K562 (cell line): ENCODE measurements around the gene CSNK1D. TPM values are rescaled to one million over a fixed set of nuclear protein-coding genes. Genes with fewer than 3 reads are reported as not detected.

ENCODE experiments used
- ATAC-seq: fragments of 200-7000 bp; cut with Tn5 transposase; 3 replicates; pipeline ENCODE4 v1.9.1; 2020; ENCODE audit warnings: moderate library complexity
- BruUV-seq: library from RNA; stranded (reverse); fragments of 400-500 nt; replicated peaks from 2 replicates; lab custom pipeline; 2021; lab: Mats Ljungman, UMichigan
- CTCF ChIA-PET: fragments of 300-600 bp; formaldehyde crosslinking; extraction: SDS; loops from one replicate; lab custom pipeline; 2021; ENCODE audit warnings: low intra/inter-chr PET ratio; lab: Yijun Ruan, JAX
- POLR2A ChIA-PET: fragments of 300-600, 350-650 bp; sonication (Branson Sonifier 250); formaldehyde crosslinking; extraction: SDS; loops from one replicate; lab custom pipeline; 2021; ENCODE audit warnings: antibody characterized with exemption, inconsistent platforms; lab: Yijun Ruan, JAX
- DNase-seq, 4 experiments: peaks; one replicate each; pipeline versions ENCODE4 v3.0.0 to v3.0.0-alpha.2; 2011 to 2018; ENCODE audit warnings: low spot score in 3 of 4, mixed read lengths in 3 of 4; ENCODE audit errors: extremely low read depth in 1 of 4
- FAIRE-seq: peaks from 2 replicates; lab custom pipeline; 2011; peaks lifted over from hg19 to GRCh38; lab: Jason Lieb, UNC
- H2AFZ ChIP-seq: 2 replicates; pipeline ENCODE4 v1.6.0; 2011; ENCODE audit warnings: low read depth, low read length, control low read depth, inconsistent platforms
- H3K27ac ChIP-seq: fragments of 200-600 bp; 3 replicates; pipeline ENCODE4 v1.8.0; 2011; ENCODE audit warnings: low read depth, mild to moderate bottlenecking, control low read depth, inconsistent platforms, low read length, moderate library complexity, mixed read lengths; ENCODE audit errors: extremely low read depth
- H3K27me3 ChIP-seq, 2 experiments: fragments of 300-600 bp in 1 of 2; 2 replicates in 1 of 2; 3 replicates in 1 of 2; pipeline versions ENCODE4 v1.6.0 to v1.8.0; 2011; ENCODE audit warnings: inconsistent platforms in 2 of 2, low read length in 2 of 2, mild to moderate bottlenecking in 1 of 2, mixed read lengths in 1 of 2, moderate library complexity in 1 of 2; ENCODE audit not compliant: control insufficient read depth in 2 of 2, insufficient read depth in 2 of 2
- H3K36me3 ChIP-seq: fragments of 300-600 bp; 3 replicates; pipeline ENCODE4 v1.8.0; 2011; ENCODE audit warnings: mild to moderate bottlenecking, low read length, inconsistent platforms; ENCODE audit not compliant: control insufficient read depth, insufficient read depth
- H3K4me1 ChIP-seq, 2 experiments: fragments of 200-600 bp in 1 of 2; replicated peaks in 1 of 2; 2 replicates in 1 of 2; 3 replicates in 1 of 2; pipeline versions ENCODE4 v1.5.1 to v1.8.0; 2011; ENCODE audit warnings: inconsistent platforms in 2 of 2, low read length in 2 of 2, mild to moderate bottlenecking in 1 of 2, mixed read lengths in 1 of 2, moderate library complexity in 1 of 2; ENCODE audit not compliant: control insufficient read depth in 2 of 2, insufficient read depth in 2 of 2
- H3K4me2 ChIP-seq: 2 replicates; pipeline ENCODE4 v1.6.1; 2011; ENCODE audit warnings: low read length, control low read depth, inconsistent platforms, mixed read lengths; ENCODE audit not compliant: insufficient read depth
- H3K4me3 ChIP-seq: fragments of 200-600 bp; sonication (generic), shearing (Covaris generic); 2 replicates; pipeline ENCODE4 v1.5.1; 2016; ENCODE audit warnings: control low read depth, inconsistent platforms
- H3K79me2 ChIP-seq: fragments of 200-600 bp; 3 replicates; pipeline ENCODE4 v1.8.0; 2011; ENCODE audit warnings: low read length, inconsistent platforms; ENCODE audit not compliant: control insufficient read depth, insufficient read depth
- H3K9ac ChIP-seq, 2 experiments: 2 replicates each; pipeline versions ENCODE4 v1.6.0 to v1.6.1; 2011; ENCODE audit warnings: low read depth in 2 of 2, low read length in 2 of 2, control low read depth in 1 of 2, inconsistent platforms in 1 of 2, mild to moderate bottlenecking in 1 of 2, mixed read lengths in 1 of 2; ENCODE audit not compliant: insufficient read depth in 1 of 2
- H3K9me1 ChIP-seq: one replicate; pipeline ENCODE4 v1.6.0; 2011; ENCODE audit warnings: inconsistent platforms, mild to moderate bottlenecking, low read length, moderate library complexity; ENCODE audit not compliant: control insufficient read depth, insufficient read depth
- H3K9me3 ChIP-seq: replicated peaks from 2 replicates; pipeline ENCODE4 v1.5.1; 2011; ENCODE audit warnings: low read depth, low read length, inconsistent platforms; ENCODE audit not compliant: control insufficient read depth, insufficient read depth
- H4K20me1 ChIP-seq: replicated peaks from 2 replicates; pipeline ENCODE4 v1.6.1; 2011; ENCODE audit warnings: low read length, inconsistent platforms, mixed read lengths; ENCODE audit not compliant: control insufficient read depth, insufficient read depth
- POLR2G ChIP-seq: fragments of 200-400 bp; formaldehyde crosslinking; IDR thresholded peaks from 2 replicates; pipeline ENCODE4 v1.6.1; 2017; ENCODE audit warnings: low read depth, mild to moderate bottlenecking, antibody characterized with exemption, low read length, moderate library complexity
- ZNF24 ChIP-seq: fragments of 450-650 bp; IDR thresholded peaks from 2 replicates; pipeline ENCODE4 v1.6.1; 2016
- ZNF431 ChIP-seq: sonication (generic); formaldehyde crosslinking; IDR thresholded peaks from 2 replicates; pipeline ENCODE4 v1.8.0; 2022; ENCODE audit warnings: mild to moderate bottlenecking, missing genetic modification reagents
- WGBS: fragments of 100-300 bp; shearing (Covaris generic); methylation state at CpG from one replicate; pipeline ENCODE4 v1.1.6; 2016; ENCODE audit warnings: low coverage, mixed read lengths; ENCODE audit not compliant: insufficient coverage; ENCODE audit errors: missing lambda C conversion rate; 5-methylcytosine and 5-hydroxymethylcytosine counted together
- in situ Hi-C: fragments of 300-500 bp; cut with MboI; formaldehyde crosslinking; loops from 4 replicates; pipeline ENCODE4 v1.15.0; 2018; ENCODE audit warnings: inconsistent platforms, mixed read lengths
- intact Hi-C: fragments of 100-400 bp; cut with micrococcal nuclease; formaldehyde crosslinking; loops from 2 replicates; pipeline ENCODE4 v1.14.2; 2022
- polyA plus RNA-seq, 8 experiments: library from polyadenylated mRNA; depleted of rRNA in 4 of 8; stranded (reverse) in 5 of 8; unstranded in 3 of 8; fragments of >200 nt; fragmentation: Nextera tagmentation in 2 of 8; fragmentation: Illumina TruSeq in 1 of 8; extraction: Ambion mirVana in 2 of 8; extraction: Trizol in 1 of 8; gene quantifications; 2 replicates each; pipeline versions ENCODE4 v1.2.1 to v1.2.3, GENCODE V29; 2011 to 2014; ENCODE audit warnings: inconsistent platforms in 1 of 8, missing spikeins in 1 of 8
- total RNA-seq, 7 experiments: library from RNA; depleted of rRNA in 6 of 7; stranded (reverse); fragments of >200 nt in 6 of 7; fragmentation: Illumina TruSeq in 2 of 7; extraction: Trizol in 2 of 7; gene quantifications; 2 replicates each; pipeline versions ENCODE4 v1.2.1 to v1.2.3, GENCODE V29; 2011 to 2021; ENCODE audit warnings: low replicate concordance in 1 of 7
- TF ChIP-seq, protein P1 (sequence below): sonication (generic); formaldehyde crosslinking; IDR thresholded peaks from 2 replicates; pipeline ENCODE4 v1.8.1; 2023; ENCODE audit warnings: mild to moderate bottlenecking, missing genetic modification reagents
- TF ChIP-seq, protein P2 (sequence below), 2 experiments: fragments of 200-800 bp in 1 of 2; sonication (Bioruptor generic) in 1 of 2; sonication (generic) in 1 of 2; formaldehyde crosslinking in 1 of 2; IDR thresholded peaks in 1 of 2; conservative IDR thresholded peaks in 1 of 2; 2 replicates each; pipeline versions ENCODE4 v1.5.0 to v1.6.1; 2016 to 2020; ENCODE audit warnings: missing compliant biosample characterization in 1 of 2, missing genetic modification characterization in 1 of 2, missing genetic modification reagents in 1 of 2

Gene CSNK1D
- total and polyA plus RNA-seq, 9 of the 15 experiments (the other 6 are each of a cell fraction or from before 2014, with no cell fraction given), result 6.5 to 133 (median 41.3) TPM

DNA sequence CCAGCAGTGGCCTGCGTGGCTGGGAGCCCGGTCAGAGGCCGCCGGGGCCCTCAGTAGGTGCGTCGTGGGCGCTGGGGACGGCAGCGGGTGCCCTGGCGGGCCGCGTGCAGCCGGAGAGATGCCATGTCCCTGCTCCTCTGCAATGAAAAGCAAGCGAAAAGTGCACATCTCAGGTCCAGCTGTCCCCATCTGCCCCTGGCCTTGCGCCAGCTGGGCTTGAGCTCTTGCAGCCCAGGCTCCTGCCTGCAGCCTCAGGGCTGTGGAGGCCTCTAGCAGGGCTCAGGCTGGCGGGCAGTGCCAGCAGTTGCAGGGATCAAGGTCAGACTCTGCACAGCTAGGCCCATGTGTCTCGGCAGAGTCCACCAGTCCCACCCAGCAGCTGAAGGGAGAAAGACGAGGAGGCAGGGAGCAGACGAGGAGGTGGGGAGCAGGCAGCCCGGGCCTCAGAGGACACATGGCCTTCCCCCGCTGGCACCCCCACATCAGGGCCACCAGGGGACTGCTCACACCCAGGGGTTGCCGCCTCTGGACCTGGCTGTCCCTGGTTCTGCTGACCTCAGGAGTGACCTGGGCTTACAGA lies 33.5 kb downstream of the CSNK1D start:
- TF ChIP-seq, protein P1, sequence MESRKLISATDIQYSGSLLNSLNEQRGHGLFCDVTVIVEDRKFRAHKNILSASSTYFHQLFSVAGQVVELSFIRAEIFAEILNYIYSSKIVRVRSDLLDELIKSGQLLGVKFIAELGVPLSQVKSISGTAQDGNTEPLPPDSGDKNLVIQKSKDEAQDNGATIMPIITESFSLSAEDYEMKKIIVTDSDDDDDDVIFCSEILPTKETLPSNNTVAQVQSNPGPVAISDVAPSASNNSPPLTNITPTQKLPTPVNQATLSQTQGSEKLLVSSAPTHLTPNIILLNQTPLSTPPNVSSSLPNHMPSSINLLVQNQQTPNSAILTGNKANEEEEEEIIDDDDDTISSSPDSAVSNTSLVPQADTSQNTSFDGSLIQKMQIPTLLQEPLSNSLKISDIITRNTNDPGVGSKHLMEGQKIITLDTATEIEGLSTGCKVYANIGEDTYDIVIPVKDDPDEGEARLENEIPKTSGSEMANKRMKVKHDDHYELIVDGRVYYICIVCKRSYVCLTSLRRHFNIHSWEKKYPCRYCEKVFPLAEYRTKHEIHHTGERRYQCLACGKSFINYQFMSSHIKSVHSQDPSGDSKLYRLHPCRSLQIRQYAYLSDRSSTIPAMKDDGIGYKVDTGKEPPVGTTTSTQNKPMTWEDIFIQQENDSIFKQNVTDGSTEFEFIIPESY (CRISPR knock-in tag), result peak; percentile 42; the same call in 1 of the 2 replicates
- TF ChIP-seq ZNF24 (no peak), ZNF431 (CRISPR knock-in tag) (no peak), POLR2G (peak; percentile 54; the same call in 1 of the 2 replicates)
- TF ChIP-seq, protein P2, sequence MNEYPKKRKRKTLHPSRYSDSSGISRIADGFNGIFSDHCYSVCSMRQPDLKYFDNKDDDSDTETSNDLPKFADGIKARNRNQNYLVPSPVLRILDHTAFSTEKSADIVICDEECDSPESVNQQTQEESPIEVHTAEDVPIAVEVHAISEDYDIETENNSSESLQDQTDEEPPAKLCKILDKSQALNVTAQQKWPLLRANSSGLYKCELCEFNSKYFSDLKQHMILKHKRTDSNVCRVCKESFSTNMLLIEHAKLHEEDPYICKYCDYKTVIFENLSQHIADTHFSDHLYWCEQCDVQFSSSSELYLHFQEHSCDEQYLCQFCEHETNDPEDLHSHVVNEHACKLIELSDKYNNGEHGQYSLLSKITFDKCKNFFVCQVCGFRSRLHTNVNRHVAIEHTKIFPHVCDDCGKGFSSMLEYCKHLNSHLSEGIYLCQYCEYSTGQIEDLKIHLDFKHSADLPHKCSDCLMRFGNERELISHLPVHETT (CRISPR knock-in tag; conservative IDR thresholded peaks at IDR 0.05 in 1 of 2, IDR thresholded peaks at IDR 0.05 in 1 of 2), result no peak
- TF ChIP-seq, all 486 proteins: peak for 2
- ATAC-seq (no peak), DNase-seq (no peak), FAIRE-seq (no peak)
- in situ Hi-C loops, result loop anchor here (5.0 kb wide), 1 partner anchor 67 kb away; no protein-coding TSS in a partner anchor
- Histone ChIP-seq H3K9me3 (no peaks in the 10 kb centered on the region), H3K4me2 (no peak overlapping the region; the same call in 1 of the 2 replicates), H3K79me2 (peaks cover 48% of the 10 kb centered on the region), H3K9me1 (no peaks in the 10 kb centered on the region), H3K4me1 (peaks cover 56 to 94% of the 10 kb centered on the region in 2 experiments), H3K27ac (peak overlapping the region; percentile 73; the same call in 2 of the 3 replicates), H3K27me3 (no peaks in the 10 kb centered on the region), H3K9ac (peak overlapping the region in 1 of 2 experiments; percentile 90; a peak in 2 of 4 replicates), H2AFZ (no peak overlapping the region), H4K20me1 (0 out of 2 replicates have a peak, but pooled peaks cover 2% of the 10 kb centered on the region), H3K36me3 (peaks cover 39% of the 10 kb centered on the region), H3K4me3 (no peak overlapping the region)
- 88% methylated on average over 20 of the region's 22 CpGs for WGBS
- ChIA-PET CTCF (no interaction called here), POLR2A (interaction anchor here (1.0 kb wide), 1 partner anchor 21 kb away, joined by 3 read pairs; no protein-coding TSS in a partner anchor)
- intact Hi-C loops, result loop anchor here (2.0 to 5.0 kb wide), 3 partner anchors 81 to 175 kb away; no protein-coding TSS in a partner anchor
- BruUV-seq, result no TSS peak
